GM23338 (cell line): ENCODE measurements around the gene RMI2. TPM values are rescaled to one million over a fixed set of nuclear protein-coding genes. Genes with fewer than 3 reads are reported as not detected.

Experiments used
- ATAC-seq: fragments of 200-7000 bp; cut with Tn5 transposase; 3 replicates; pipeline ENCODE4 v1.9.1; 2020
- DNase-seq: peaks from one replicate; pipeline ENCODE4 v3.0.0-alpha.2; 2015; ENCODE audit warnings: low spot score
- H2AFZ ChIP-seq: fragments of 200-600 bp; sonication (generic); 2 replicates; pipeline ENCODE4 v1.8.0; 2016; ENCODE audit warnings: antibody characterized with exemption, mild to moderate bottlenecking, moderate library complexity
- H3F3A ChIP-seq: fragments of 200-600 bp; sonication (generic); replicated peaks from 2 replicates; pipeline ENCODE4 v1.8.0; 2017; ENCODE audit warnings: antibody characterized with exemption, mixed run types, low read depth
- H3K27ac ChIP-seq: fragments of 200-600 bp; sonication (generic); 2 replicates; pipeline ENCODE4 v1.6.1; 2016; ENCODE audit warnings: low read depth
- H3K27me3 ChIP-seq: fragments of 200-600 bp; sonication (generic); 2 replicates; pipeline ENCODE4 v1.8.0; 2016; ENCODE audit warnings: mild to moderate bottlenecking, mixed run types, moderate library complexity; ENCODE audit not compliant: insufficient read depth
- H3K36me3 ChIP-seq: fragments of 200-600 bp; sonication (generic); 2 replicates; pipeline ENCODE4 v1.8.0; 2016; ENCODE audit warnings: mild to moderate bottlenecking; ENCODE audit not compliant: insufficient read depth
- H3K4me1 ChIP-seq: fragments of 200-600 bp; sonication (generic); 2 replicates; pipeline ENCODE4 v1.8.0; 2016; ENCODE audit warnings: mild to moderate bottlenecking, moderate library complexity; ENCODE audit not compliant: insufficient read depth
- H3K4me2 ChIP-seq: fragments of 200-600 bp; sonication (generic); 2 replicates; pipeline ENCODE4 v1.7.1; 2017; ENCODE audit warnings: mixed run types
- H3K4me3 ChIP-seq: fragments of 200-600 bp; sonication (generic); 2 replicates; pipeline ENCODE4 v1.6.1; 2016; ENCODE audit warnings: mixed run types
- H3K79me2 ChIP-seq: fragments of 200-600 bp; sonication (generic); replicated peaks from 2 replicates; pipeline ENCODE4 v1.8.0; 2017; ENCODE audit warnings: mild to moderate bottlenecking; ENCODE audit not compliant: insufficient read depth
- H3K9me2 ChIP-seq: fragments of 200-600 bp; sonication (generic); 2 replicates; pipeline ENCODE4 v1.8.0; 2017; ENCODE audit not compliant: insufficient read depth
- H4K20me1 ChIP-seq: fragments of 200-600 bp; sonication (generic); replicated peaks from 2 replicates; pipeline ENCODE4 v1.8.0; 2017; ENCODE audit warnings: mild to moderate bottlenecking; ENCODE audit not compliant: insufficient read depth
- H3K27ac Mint-ChIP-seq: 2 replicates; pipeline ENCODE4 v1.8.0; 2020; ENCODE audit warnings: inconsistent platforms, mild to moderate bottlenecking, moderate library complexity, mixed read lengths
- H3K27me3 Mint-ChIP-seq: 3 replicates; pipeline ENCODE4 v1.8.0; 2022; ENCODE audit warnings: low read depth, mild to moderate bottlenecking, moderate library complexity, mixed read lengths, inconsistent platforms; ENCODE audit not compliant: insufficient read depth, poor library complexity
- H3K36me3 Mint-ChIP-seq: 3 replicates; pipeline ENCODE4 v1.8.0; 2021; ENCODE audit warnings: low read depth, mild to moderate bottlenecking, inconsistent platforms, moderate library complexity, mixed read lengths
- H3K4me1 Mint-ChIP-seq: 3 replicates; pipeline ENCODE4 v1.8.0; 2020; ENCODE audit warnings: mild to moderate bottlenecking, inconsistent platforms, mixed read lengths
- H3K4me3 Mint-ChIP-seq: 3 replicates; pipeline ENCODE4 v1.8.0; 2021; ENCODE audit warnings: moderate library complexity, mild to moderate bottlenecking, inconsistent platforms, mixed read lengths
- H3K9me3 Mint-ChIP-seq: 3 replicates; pipeline ENCODE4 v1.8.0; 2020; ENCODE audit warnings: moderate library complexity, mild to moderate bottlenecking, inconsistent platforms, mixed read lengths
- CTCF ChIP-seq, 2 experiments: fragments of 200-600 bp in 1 of 2; sonication (generic) in 1 of 2; conservative IDR thresholded peaks; 2 replicates each; pipeline versions ENCODE4 v1.5.1 to v1.6.1; 2016 to 2017; ENCODE audit warnings: antibody characterized with exemption in 2 of 2, low read depth in 2 of 2, mild to moderate bottlenecking in 2 of 2, moderate library complexity in 1 of 2
- ETS1 ChIP-seq: IDR thresholded peaks from 2 replicates; pipeline ENCODE4 v1.6.1; 2016; ENCODE audit warnings: antibody characterized with exemption
- EZH2 ChIP-seq: fragments of 200-600 bp; sonication (generic); IDR thresholded peaks from one replicate; pipeline ENCODE4 v1.8.0; 2017; ENCODE audit warnings: antibody characterized with exemption, mild to moderate bottlenecking, low read depth; ENCODE audit not compliant: unreplicated experiment
- JUNB ChIP-seq: IDR thresholded peaks from one replicate; pipeline ENCODE4 v1.6.1; 2016; ENCODE audit warnings: antibody characterized with exemption; ENCODE audit not compliant: unreplicated experiment
- STAT1 ChIP-seq: IDR thresholded peaks from one replicate; pipeline ENCODE4 v1.6.1; 2016; ENCODE audit warnings: antibody characterized with exemption; ENCODE audit not compliant: unreplicated experiment
- ZNF114 ChIP-seq: fragments of 250-450 bp; sonication (Bioruptor Pico); IDR thresholded peaks from 2 replicates; pipeline ENCODE4 v1.5.0; 2020; ENCODE audit warnings: mild to moderate bottlenecking, moderate library complexity
- ZNF331 ChIP-seq: fragments of 250-450 bp; sonication (Bioruptor Pico); IDR thresholded peaks from 2 replicates; pipeline ENCODE4 v1.5.0; 2020; ENCODE audit warnings: low read depth, mild to moderate bottlenecking, moderate library complexity
- polyA plus RNA-seq: library from polyadenylated mRNA; unstranded; fragments of >200 nt; fragmentation: Nextera tagmentation; extraction: Ambion mirVana; gene quantifications from 2 replicates; pipeline ENCODE4 v1.2.1, GENCODE V29; 2016
- total RNA-seq: library from RNA; depleted of rRNA; stranded (reverse); fragments of >200 nt; shearing (Covaris generic); gene quantifications from 2 replicates; pipeline ENCODE4 v1.2.3, GENCODE V29; 2014

Gene RMI2
- total and polyA plus RNA-seq, 2 experiments from 2014 or later, result 98.2 to 108 TPM

- H3K27ac ChIP-seq, result peak overlapping the region; percentile 59; the same call in 1 of the 2 replicates
- no peaks in the 10 kb centered on the region for H3K36me3 Mint-ChIP-seq
- ATAC-seq, result no peak
These were observed 50.6 kb downstream of the RMI2 start for GRCh38 chr16:11395949-11396240.

GRCh38 chr16:11396241-11397048 is 51.2 kb downstream of the RMI2 start:
- H3K4me3 ChIP-seq, result no peak overlapping the region
- H4K20me1 ChIP-seq, result no peaks in the 10 kb centered on the region
- no peaks in the 10 kb centered on the region for H3K36me3 Mint-ChIP-seq
- H3K27ac ChIP-seq, result peak overlapping the region; percentile 59; the same call in 1 of the 2 replicates
- no peak overlapping the region for H3K4me2 ChIP-seq
- peaks cover 9% of the 10 kb centered on the region for H3K4me1 Mint-ChIP-seq
- no peaks in the 10 kb centered on the region; the same call in 1 of the 2 replicates for H3K4me1 ChIP-seq
- H3K27me3 ChIP-seq, result no peaks in the 10 kb centered on the region
- peak overlapping the region; percentile 96; the same call in 1 of the 2 replicates for H2AFZ ChIP-seq
- peak; percentile 93 for DNase-seq
- no peaks in the 10 kb centered on the region for H3K79me2 ChIP-seq
- peak; percentile 86 for ATAC-seq
- peaks cover 16% of the 10 kb centered on the region for H3K27me3 Mint-ChIP-seq
- H3F3A ChIP-seq, result peaks cover 11% of the 10 kb centered on the region; the same call in 1 of the 2 replicates
- no peak overlapping the region for H3K27ac Mint-ChIP-seq
- H3K9me2 ChIP-seq, result no peaks in the 10 kb centered on the region
- no peak overlapping the region for H3K4me3 Mint-ChIP-seq
- H3K9me3 Mint-ChIP-seq, result no peaks in the 10 kb centered on the region
- H3K36me3 ChIP-seq, result no peaks in the 10 kb centered on the region
- no peak for TF ChIP-seq STAT1
- peak; percentile 97 to 99 for TF ChIP-seq CTCF (conservative IDR thresholded peaks at IDR 0.05; ENCODE audit: low read depth in 2 of 2)

More at GRCh38 chr16:11395949-11396240, 50.6 kb downstream of the RMI2 start:
- TF ChIP-seq ZNF114 (CRISPR knock-in tag), result no peak
- H3K4me3 Mint-ChIP-seq, result no peak overlapping the region
- Histone ChIP-seq H4K20me1 (no peaks in the 10 kb centered on the region), H2AFZ (peak overlapping the region; percentile 81; the same call in 1 of the 2 replicates), H3K4me1 (peaks cover 5% of the 10 kb centered on the region), H3K36me3 (no peaks in the 10 kb centered on the region), H3K4me2 (no peak overlapping the region), H3K4me3 (no peak overlapping the region), H3K27me3 (no peaks in the 10 kb centered on the region), H3K79me2 (no peaks in the 10 kb centered on the region), H3K9me2 (no peaks in the 10 kb centered on the region), H3F3A (peaks cover 14% of the 10 kb centered on the region; the same call in 1 of the 2 replicates)
- no peak overlapping the region for H3K27ac Mint-ChIP-seq
- peaks cover 14% of the 10 kb centered on the region for H3K4me1 Mint-ChIP-seq
- H3K27me3 Mint-ChIP-seq, result peaks cover 15% of the 10 kb centered on the region
- H3K9me3 Mint-ChIP-seq, result no peaks in the 10 kb centered on the region
- DNase-seq, result no peak

- DNase-seq, result no peak
- no peak overlapping the region for H3K27ac Mint-ChIP-seq
- TF ChIP-seq ZNF331 (CRISPR knock-in tag), result no peak
- no peak for TF ChIP-seq ETS1
- no peak for TF ChIP-seq JUNB
- TF ChIP-seq ZNF114 (CRISPR knock-in tag), result no peak
- no peak for TF ChIP-seq CTCF (conservative IDR thresholded peaks at IDR 0.05; ENCODE audit: low read depth in 2 of 2)
- TF ChIP-seq EZH2, result no peak
These were observed 52.9 kb downstream of the RMI2 start for GRCh38 chr16:11398136-11398535.

More at GRCh38 chr16:11398136-11398535, 52.9 kb downstream of the RMI2 start:
- Histone ChIP-seq H3F3A (peaks cover 11% of the 10 kb centered on the region; the same call in 1 of the 2 replicates), H3K27me3 (no peaks in the 10 kb centered on the region), H4K20me1 (no peaks in the 10 kb centered on the region), H3K79me2 (no peaks in the 10 kb centered on the region), H3K4me1 (no peaks in the 10 kb centered on the region), H3K27ac (no peak overlapping the region), H3K4me2 (no peak overlapping the region), H2AFZ (no peak overlapping the region), H3K36me3 (no peaks in the 10 kb centered on the region), H3K4me3 (no peak overlapping the region), H3K9me2 (no peaks in the 10 kb centered on the region)
- Mint-ChIP-seq H3K36me3 (no peaks in the 10 kb centered on the region), H3K4me3 (no peak overlapping the region), H3K9me3 (no peaks in the 10 kb centered on the region), H3K27me3 (peaks cover 13% of the 10 kb centered on the region), H3K4me1 (peaks cover 6% of the 10 kb centered on the region)
- ATAC-seq, result no peak
